Peyer's patch (tissue), 4 donors: Measurements from ENCODE around the gene KLHL40.

Source experiments
- CTCF ChIP-seq, 6 experiments: fragments of 450-650 bp in 4 of 6; fragments of 200-600 bp in 2 of 6; sonication (generic) in 1 of 6; IDR thresholded peaks; one replicate each; pipeline ENCODE4 v1.5.1; 2017 to 2019; ENCODE audit warnings: antibody characterized with exemption in 6 of 6, mild to moderate bottlenecking in 3 of 6, moderate library complexity in 1 of 6
- POLR2A ChIP-seq, 2 donors: fragments of 450-650 bp; IDR thresholded peaks; one replicate each; pipeline ENCODE4 v1.5.1; 2017; ENCODE audit warnings: antibody characterized with exemption in 2 of 2, mild to moderate bottlenecking in 2 of 2, moderate library complexity in 2 of 2

DNA sequence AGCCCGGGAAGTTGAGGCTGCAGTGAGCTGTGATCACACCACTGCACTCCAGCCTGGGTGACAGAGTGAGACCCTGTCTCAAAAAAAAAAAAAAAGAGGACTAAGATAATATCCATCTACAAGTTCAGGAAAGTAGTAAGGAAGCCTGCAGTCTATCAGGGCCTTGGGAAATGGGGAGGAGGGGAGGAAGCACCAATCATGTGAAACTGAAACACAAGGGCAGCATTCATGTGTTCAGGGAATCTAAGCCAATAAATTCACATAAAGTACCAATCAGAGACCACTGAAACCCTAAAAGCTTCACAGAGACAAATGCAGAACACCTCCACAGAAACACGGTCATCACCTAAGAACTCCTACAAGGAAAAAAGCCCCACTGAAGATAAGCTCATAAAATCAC, 40.1 kb downstream of the KLHL40 start:
- TF ChIP-seq CTCF (IDR thresholded peaks at IDR 0.05) = no peak
- TF ChIP-seq POLR2A (IDR thresholded peaks at IDR 0.05) = no peak
